HG03439 (cell line): ENCODE measurements around the gene MRPL38.

Experiments used
- ATAC-seq: cut with Tn5 transposase; IDR thresholded peaks from one replicate; pipeline ENCODE4 v1.9.1; 2021; ENCODE audit warnings: mild to moderate bottlenecking, moderate library complexity; ENCODE audit not compliant: unreplicated experiment

MRPL38 gene

DNA sequence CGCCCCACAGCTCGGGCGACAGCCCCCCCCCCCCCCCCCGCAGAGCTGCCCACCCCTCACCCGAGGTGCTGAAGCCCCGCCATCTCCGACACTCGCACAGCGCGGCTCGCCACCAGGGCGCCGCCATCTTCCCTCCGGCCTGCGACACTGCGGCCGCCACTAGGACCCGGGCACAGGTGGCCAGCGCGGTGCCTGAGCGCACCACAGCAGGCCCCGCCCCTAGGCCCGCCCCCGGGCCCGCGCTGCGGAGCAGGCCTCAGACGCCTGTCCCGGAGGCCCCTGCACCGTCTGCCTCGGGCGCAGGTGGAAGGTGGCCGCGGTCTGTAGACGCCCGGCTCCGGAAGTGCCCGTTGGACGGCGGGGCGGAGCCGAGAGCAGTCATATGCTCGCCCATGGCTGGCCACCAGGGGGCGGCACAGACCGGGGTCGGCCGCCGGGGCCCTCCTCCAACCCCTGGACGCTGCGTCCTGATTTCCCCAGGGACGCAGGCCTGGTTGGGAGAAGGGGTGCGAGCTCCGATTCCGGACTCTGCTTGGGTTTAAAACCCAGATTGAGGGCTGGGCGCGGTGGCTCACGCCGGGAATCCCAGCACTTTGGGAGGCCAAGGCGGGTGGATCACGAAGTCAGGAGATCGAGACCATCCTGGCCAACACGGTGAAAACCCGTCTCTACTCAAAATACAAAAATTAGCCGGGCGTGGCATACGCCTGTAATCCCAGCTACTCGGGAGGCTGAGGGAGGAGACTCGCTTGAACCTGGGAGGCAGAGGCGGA is at the start of gene MRPL38:
TSS of gene MRPL38 (minus strand) at position 136 of the 773 bp plus-strand sequence. CDS start at position 127, 9 bp downstream.
- ATAC-seq: peak; percentile 96

DNA sequence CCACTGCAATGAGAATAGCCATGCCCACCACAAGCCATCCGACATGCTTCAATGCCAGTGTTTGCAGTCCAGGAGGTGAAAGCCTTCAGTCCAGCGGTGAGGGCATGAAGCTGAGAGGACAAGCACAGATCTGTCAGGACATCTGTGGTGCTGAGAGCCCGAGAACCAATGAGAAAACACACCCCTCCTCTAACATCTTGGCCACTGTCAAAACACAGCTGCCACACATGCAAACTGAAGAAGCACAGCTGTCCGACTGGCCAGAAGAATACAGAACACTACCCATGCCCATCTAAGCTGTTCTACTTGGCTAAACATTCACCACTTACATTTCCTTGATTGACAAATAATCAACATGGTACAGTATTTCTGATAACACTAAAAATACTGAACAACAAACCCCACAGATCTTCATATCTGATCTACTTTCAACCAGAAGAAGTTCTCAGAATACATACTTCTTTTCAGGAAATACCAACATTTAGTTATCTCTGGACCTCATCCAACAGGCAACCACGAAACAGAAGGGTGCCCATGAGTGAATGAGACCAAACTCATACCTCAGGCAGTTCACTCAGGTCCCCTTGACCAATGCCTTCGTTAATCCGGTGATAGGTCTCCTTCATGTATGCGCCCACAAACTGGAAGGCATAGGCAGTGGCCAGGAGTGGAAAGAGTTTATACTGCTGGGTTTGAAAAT is 46.3 kb upstream of the MRPL38 start:
- no peak for ATAC-seq

DNA sequence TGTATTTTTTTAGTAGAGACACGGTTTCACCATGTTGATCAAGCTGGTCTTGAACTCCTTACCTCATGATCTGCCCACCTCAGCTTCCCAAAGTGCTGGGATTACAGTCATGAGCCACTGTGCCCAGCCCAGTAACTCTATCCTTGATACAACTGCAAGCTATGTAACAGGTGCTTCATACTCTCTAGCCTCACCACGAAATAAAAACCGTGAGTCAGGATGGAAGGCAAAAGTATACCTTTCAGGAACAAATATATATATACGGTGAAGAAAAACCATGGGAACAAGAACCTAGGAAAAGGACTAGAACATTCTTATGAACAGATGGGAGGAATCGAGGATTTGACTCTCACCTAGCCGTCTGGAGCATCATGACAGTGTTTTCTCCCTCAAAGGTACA is 45.7 kb upstream of the MRPL38 start:
- no peak for ATAC-seq

DNA sequence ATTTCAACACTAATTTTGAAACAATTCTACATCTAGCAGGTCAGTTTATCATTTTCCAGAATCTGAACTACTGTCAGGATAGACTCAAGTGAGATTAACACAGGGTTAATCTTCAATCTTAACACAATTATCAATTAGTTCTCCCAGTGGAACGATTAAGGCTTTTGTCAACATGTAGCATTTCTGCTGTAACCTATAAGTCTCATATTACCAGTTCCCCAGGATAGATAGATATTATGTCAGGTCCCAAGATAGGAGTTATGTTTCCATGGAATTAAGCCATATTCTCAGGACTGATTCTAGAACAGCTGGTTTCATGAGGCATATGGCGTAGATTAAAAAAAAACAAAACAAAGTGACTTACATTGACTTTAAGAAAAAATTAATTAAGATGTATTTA is 40.5 kb upstream of the MRPL38 start:
- ATAC-seq: no peak

DNA sequence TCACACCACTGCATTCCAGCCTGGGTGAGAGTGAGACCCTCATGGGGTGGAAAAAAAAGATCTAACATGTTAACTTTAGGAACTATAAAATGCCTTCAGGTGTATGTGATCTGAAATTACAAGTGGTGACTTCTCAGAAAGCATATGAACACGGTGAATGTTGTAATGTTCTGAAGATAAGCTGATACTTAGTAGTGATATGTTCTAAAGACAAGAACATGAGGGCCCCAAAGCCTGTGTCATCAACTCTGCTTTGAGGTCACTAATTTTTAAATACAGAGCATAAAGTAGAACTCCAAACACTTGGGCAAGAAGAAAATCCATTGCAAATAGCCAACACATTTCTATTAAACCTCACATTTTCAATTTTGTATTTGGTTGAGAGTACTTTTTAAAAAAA is 38.8 kb upstream of the MRPL38 start:
- no peak for ATAC-seq

DNA sequence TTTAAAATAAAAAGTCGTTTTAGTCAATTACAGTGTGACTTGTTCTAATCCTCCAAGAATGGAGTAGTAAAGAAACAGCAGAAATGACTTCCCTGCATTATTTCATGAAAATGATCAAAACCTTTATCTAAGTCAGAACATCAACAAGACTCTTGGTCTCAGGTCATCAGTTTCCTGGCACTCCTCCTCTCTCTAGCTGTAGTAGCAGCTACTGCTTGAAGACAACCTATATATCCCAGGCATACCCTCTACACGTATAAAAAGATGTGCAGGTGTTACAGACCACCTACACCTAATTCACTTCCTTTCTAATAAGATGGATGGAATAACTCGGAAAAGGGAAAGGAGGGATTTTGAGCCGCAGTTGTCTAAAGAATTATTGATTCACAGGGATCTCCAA is 37.8 kb upstream of the MRPL38 start:
- no peak for ATAC-seq

DNA sequence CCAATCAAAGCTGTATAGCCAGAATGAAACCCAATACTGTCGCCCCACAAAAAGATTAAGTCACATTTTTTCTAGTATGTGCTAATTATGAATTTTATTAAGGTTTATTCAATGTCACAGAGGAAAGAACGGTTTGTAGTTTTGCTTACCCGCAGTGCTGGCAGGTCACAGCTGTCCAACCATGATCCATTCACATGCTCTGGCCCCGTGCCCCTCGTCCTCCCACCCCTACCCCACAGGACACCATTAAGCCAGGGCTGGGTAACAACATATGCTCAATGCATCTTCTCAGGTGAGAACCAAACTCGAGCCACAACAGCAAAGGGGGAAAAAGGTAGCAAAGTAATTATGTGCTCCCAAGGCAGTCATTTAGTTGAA is 36.7 kb upstream of the MRPL38 start:
- no peak for ATAC-seq

DNA sequence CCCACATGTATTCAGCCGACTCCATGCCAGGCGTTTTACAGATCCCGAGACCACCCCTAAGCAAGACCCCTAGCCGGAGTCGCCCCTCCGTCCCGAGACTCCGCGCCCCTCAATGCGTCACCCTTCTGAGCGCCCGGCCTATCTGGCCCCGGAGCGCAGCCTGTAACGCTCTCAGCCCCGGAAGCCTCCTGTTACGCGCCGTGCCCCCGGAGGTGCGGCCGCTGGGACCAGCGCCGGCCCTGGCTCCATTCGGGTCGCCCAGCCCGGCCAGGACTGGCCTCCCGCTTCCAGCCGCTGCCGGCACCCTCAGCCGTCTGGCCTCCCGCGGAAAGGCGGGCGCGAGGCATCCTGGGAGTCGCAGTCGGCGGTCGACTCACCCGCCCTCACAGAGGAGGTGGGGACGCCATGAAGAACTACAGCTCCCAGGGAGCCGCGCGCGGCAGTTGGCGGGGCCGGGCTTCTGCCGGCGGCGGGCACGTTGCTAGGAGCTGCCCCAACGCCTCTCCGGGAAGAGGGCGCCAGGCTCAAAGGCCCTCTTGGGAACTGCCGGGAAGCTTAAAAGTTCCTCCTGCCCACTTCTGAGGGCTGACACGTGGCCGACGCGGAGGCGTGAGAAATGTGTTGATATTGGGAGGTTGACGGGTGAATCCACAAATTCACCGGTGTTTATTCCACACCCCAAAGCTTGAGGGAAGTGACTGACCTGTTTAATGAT is 36.2 kb upstream of the MRPL38 start, which contains the start of gene FBF1:
TSS of gene FBF1 (minus strand) at position 316 of the 715 bp plus-strand sequence. CDS start 2,893 bp downstream, outside the sequence.
- peak; percentile 87 for ATAC-seq

DNA sequence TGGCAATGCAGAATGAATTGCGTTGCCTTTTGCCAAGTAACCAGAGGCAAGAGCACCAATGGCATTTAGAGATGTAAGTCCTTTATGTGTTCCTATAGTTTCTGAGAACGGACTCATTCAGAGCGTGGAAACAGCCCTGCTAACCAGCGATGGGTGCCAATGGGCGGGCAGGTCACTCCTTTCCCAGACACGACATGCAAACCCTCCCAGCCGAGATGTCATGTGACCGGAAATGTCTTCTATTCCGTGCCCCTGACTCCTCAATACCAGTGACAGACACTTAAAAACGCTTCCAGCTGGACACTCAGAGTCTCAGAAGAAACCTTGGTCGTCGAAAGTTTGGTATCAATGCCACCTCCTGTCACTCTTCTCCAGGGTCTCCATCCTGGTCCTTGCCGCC is 33.0 kb upstream of the MRPL38 start:
- ATAC-seq: no peak

DNA sequence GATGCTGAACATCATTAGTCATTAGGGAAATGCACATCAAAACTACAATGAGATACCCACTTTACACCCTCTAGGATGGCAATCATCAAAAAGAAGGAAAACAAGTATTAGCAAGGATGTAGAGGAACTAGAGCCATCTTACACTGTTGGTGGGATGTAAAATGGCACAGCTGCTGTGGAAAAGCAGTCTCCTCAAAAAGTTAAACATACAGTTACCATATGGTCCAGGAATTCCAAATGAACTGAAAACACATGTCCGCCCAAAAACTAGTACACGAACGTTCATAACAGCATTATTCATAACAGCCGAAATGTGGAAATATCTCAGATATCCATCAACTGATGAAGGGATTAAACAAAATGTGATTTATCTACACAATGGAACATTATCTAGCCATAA is 29.1 kb upstream of the MRPL38 start:
- no peak for ATAC-seq

DNA sequence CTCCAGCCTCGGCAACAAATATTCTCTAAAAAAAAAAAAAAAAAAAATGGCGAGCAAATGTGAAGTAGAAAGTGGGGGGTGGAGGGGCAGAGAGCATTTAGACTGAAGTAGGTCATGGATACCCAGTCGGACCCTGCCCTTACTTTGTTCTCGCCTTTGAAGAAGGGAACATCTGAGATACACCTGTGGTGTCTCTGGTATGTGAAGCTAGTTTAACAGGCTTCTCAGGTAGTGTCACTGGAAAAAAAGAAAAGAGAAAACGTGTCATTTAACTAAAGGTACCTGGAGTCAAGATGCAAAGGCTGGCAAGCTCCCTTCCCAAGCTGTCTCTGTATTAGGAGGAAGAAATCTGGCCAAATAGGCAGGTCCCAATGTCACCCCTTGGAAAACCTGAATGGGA is 28.2 kb upstream of the MRPL38 start:
- no peak for ATAC-seq

DNA sequence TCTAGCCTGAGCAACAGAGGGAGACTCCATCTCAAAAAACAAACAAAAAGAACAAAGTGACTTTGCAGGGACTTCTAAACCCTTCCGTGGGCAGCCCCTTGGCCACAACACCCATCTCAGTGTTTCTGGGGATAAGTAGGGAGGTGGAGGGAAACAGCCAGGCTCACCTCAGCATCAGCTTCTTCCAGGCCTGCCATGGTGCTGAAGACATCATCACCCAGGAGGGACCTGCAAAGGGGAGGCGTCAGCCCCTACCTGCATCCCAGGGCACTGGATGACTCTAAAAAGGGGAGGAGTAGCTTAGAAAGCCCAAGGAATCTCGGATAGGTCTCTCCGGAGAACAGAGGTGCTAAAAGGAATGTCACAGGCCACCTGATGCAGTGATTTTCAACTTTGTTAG is 26.4 kb upstream of the MRPL38 start:
- no peak for ATAC-seq

DNA sequence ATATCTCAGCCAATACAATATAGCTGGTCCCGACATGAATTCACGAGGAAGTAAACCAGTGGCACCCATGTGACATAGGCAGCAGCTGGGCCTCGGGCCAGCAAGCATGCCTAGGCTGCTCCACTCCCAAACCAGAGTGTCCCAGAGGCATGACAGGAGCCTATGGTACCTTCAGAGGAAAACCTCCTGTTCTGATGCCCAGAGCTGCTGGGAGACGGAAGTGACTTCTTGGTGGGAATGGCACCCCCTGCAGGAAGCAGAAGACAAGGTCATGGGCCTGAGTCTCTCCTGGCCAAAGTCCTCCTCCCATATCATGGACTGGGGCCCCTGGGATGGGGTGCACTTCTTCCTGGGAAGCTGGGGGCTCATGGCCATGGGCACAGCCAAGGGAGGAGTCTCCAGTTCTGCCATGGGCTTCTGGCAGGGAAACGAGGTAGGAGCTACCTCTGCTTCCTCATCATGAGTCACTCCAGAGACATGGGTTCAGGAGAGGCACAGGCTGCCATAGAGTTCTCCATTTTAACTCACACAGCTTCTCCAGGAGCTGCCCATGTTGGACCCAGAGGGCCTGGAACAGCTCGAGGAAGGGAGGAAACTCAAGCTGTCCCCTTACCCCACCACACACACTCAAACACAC is 22.7 kb upstream of the MRPL38 start:
- ATAC-seq: no peak

DNA sequence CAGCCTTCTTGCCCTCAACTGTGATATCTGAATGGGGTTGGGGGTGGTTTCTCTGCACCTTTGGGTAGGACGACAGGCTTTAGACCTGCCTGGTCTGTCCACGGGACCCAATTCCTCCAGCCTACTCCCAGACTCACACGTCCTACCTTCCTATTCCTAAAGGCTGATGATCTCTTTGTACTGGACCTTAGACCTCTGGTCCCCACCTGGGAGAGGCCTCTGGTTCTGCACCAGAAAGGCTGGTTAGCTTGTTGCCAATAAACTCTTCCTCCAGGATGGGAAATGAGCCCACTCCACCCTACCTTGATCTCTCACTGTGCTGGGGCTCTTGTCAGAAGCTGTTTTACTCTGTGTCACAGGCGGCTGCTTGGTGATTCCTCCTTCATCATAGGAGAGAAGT is 21.8 kb upstream of the MRPL38 start:
- ATAC-seq: no peak

DNA sequence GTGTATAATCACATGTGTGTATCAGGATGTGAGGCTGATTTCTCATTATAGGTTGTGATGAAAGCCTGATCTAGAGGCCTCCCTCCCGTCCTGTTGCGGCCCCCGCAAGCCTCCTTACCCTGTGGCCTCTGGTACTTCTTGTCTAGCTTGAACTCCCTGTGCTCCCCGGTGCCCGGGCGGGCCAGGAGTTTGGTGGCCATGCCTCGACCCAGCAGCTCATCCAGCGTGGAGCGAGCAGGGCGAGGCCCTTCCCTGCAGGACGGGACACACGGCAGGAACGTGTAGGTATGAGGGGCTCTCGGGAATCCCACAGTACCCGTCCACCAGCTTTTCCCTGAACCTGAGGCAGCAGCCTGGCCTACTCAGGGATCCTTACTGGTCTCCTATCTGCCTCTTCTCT is 21.2 kb upstream of the MRPL38 start:
- no peak for ATAC-seq

DNA sequence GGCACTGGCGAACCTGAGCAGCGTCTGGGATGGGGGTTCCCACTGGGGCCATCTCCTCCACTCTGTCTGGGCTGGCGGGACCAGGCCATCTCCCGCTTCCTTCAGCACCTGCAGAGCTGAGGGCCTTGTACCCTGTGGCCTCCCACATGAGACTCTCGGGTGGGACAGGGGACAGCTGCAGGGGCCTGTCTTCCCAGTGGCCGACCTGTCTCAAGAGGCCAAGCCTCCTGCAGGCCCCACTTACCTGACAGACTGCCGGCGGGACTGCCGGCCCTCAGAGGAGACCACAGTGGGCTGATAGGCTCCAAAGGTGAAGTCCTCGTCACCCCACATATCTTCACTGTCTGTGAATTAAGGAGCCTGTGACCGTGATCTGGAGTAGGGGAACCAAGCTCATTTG is 20.4 kb upstream of the MRPL38 start:
- ATAC-seq: no peak

DNA sequence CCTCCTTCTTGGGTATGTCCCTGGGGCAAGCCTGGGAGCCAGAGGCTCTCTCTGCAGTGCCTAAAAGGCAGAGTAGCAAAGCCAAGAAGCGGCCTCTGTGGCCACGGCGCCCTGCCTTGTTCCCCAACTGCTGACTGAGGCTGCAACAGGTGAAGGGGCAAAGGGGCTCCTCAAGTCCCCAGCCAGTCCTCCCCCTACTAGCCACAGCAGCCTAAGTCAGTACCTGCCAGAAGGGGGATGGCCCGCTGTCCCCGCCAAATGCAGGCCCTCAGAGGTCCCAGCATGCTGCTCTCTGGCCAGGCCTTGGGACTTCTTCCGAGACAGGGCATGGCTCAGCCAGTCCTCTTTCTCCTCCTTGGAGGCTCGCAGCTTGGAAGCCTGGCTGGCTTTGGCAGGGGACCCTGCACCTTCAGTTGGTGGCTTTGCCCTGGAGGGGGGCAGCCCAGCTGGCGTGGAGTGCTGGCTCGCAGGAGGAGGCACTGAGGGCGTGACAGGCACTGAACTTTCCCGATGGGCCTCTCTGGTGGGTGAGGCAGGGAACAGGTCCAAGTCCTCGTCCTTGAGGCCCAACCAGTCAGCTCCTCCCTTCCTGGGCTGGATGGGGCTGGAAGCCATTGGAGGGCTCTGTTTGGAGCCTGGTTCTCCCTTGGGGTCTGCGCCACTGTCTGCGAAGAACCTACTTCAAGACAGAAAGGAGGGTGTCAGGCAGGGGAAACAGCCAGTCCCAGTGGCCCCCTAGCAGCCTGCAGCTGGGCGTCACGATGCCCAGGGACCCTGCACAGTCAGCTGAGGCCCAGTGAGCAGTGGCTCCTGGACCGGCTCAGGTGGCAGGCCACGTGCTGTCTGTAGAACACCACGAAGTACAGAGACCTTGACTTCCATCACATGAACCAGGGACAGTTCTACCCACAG is 18.5 kb upstream of the MRPL38 start:
- no peak for ATAC-seq

DNA sequence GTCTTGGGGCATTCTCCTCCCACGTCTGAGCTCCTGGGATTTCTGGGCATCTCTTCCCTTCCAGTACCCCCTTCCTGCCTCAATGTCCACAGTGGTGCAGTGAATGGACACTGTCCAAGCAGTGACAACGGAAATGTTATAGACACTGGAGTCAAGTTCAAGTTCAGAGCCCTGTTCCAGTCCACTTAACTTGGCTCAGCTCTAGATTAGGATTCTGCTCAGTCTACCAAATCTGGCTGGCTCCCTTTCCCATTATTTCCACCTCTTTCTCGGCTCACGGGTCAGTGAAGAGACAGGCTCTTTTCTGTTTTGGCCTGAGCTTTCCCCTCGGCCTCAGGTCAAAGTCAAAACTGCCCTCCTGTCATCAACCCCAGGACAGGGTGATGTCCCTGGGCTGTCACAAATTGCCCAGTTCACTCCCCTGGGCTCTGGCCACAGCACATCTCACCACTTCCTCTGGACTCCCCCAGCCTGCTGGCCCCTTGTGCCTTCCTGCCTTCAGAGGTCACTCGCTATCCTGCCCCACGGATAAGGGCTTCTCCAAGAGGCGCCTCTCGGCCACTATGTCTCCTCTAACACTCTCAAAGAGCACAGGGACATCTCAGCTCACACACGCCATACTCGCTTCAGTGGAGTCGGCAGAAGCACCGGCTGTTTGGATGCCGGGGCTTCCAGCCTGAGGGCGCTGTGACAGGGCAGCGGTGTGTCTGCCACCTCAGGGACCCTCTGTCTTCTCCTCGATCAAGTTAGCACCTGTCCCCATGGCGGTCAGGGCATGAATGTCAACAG is 17.7 kb upstream of the MRPL38 start:
- ATAC-seq: no peak

DNA sequence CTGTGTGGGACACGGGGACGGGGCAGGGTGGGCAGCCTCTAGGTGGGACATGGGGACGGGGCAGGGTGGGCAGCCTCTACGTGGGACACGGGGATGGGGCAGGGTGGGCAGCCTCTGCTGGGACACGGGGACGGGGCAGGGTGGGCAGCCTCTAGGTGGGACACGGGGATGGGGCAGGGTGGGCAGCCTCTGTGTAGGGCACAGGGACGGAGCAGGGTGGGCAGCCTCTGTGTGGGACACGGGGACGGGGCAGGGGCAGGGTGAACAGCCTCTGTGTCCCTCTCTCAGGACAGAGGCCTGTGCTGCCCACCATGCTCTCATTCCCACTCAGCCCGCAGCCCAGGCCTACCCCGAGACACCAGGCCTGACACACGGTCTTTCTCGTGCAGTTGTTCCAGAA is 16.9 kb upstream of the MRPL38 start:
- no peak for ATAC-seq
